HEK293 (cell line): ENCODE measurements around the gene BDNF.

Source experiments
- SP7 ChIP-seq: fragments of 450-650 bp; formaldehyde crosslinking; IDR thresholded peaks from 2 replicates; pipeline ENCODE4 v1.5.1; 2016; ENCODE audit warnings: missing biosample characterization, missing genetic modification characterization
- ZNF23 ChIP-seq: fragments of 450-650 bp; formaldehyde crosslinking; IDR thresholded peaks from 2 replicates; pipeline ENCODE4 v1.5.1; 2016; ENCODE audit warnings: missing biosample characterization, missing genetic modification characterization, borderline replicate concordance

DNA sequence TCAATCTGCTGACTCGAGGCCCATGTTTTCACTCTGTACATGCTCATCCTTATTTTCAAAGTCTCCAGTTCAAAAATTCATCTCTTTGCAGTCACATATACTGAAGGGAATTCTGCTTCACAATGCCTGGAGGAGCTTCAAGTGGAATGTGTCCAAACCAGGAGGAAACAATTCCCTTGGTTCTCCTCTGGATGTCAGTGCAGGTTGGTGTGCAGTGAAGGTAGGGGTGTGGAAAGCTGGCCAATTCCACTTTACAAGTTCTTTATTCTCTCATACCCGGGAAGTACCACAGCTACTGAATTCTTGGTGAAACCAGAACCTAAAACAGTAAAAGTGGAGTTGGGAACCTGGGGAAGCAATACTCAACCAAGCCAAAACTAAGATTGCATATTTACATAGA, 57.3 kb downstream of the BDNF start:
- TF ChIP-seq ZNF23 (tag by site-specific recombination), result no peak
- TF ChIP-seq SP7 (tag by site-specific recombination), result no peak
